ENCODE measurements around the gene CCR1.
"Not testable (repeated sequence)": the region's sequence is repeated elsewhere in the genome, so short reads cannot be mapped to it uniquely, and the experiment has no call there.

CCR1 gene

GRCh38 chr3:46186471-46187340 is 21.4 kb downstream of the CCR1 start:
- intact Hi-C loops (cut with DNase I): no loop called here
- DNase-seq: no peak

- intact Hi-C loops (cut with DNase I): no loop called here
- no peak for DNase-seq
Measured at GRCh38 chr3:46184469-46184868, 23.6 kb downstream of the CCR1 start.

- DNase-seq: peak in 1 of 10 donors; percentile 72
- intact Hi-C loops (cut with DNase I): no loop called here
Measured at GRCh38 chr3:46183330-46183729, 24.8 kb downstream of the CCR1 start.

- intact Hi-C loops (cut with DNase I): no loop called here
- no peak for DNase-seq
Measured at GRCh38 chr3:46168583-46169345, 39.3 kb downstream of the CCR1 start.

- intact Hi-C loops (cut with DNase I): no loop called here
- DNase-seq: no peak
Measured at GRCh38 chr3:46163556-46164041, 44.5 kb downstream of the CCR1 start.

GRCh38 chr3:46162975-46163555 is 45.0 kb downstream of the CCR1 start:
- intact Hi-C loops (cut with DNase I): no loop called here
- DNase-seq: no peak

- intact Hi-C loops (cut with DNase I): not testable (repeated sequence)
Measured at GRCh38 chr3:46157685-46158084, 50.4 kb downstream of the CCR1 start.

GRCh38 chr3:46154311-46154710 is 53.8 kb downstream of the CCR1 start:
- intact Hi-C loops (cut with DNase I): no loop called here
- DNase-seq: no peak

More at GRCh38 chr3:46157685-46158084, 50.4 kb downstream of the CCR1 start:
- not testable (repeated sequence) for DNase-seq
